AG09309 (cell line): Measurements from ENCODE around the gene TASOR2.

ENCODE experiments used
- DNase-seq: peaks from one replicate; pipeline ENCODE4 v3.0.0-alpha.2; 2010; ENCODE audit warnings: low read depth
- H3K4me3 ChIP-seq: 2 replicates; pipeline ENCODE4 v1.5.1; 2011; ENCODE audit warnings: mild to moderate bottlenecking, low read depth, low read length, moderate library complexity; ENCODE audit not compliant: control insufficient read depth
- TF ChIP-seq, protein P1 (sequence below): IDR thresholded peaks from 2 replicates; pipeline ENCODE4 v1.5.1; 2011; ENCODE audit warnings: mild to moderate bottlenecking, low read depth, low read length, inconsistent platforms; ENCODE audit not compliant: insufficient read depth, control insufficient read depth; ENCODE audit errors: missing control alignments

The TASOR2 gene

DNA sequence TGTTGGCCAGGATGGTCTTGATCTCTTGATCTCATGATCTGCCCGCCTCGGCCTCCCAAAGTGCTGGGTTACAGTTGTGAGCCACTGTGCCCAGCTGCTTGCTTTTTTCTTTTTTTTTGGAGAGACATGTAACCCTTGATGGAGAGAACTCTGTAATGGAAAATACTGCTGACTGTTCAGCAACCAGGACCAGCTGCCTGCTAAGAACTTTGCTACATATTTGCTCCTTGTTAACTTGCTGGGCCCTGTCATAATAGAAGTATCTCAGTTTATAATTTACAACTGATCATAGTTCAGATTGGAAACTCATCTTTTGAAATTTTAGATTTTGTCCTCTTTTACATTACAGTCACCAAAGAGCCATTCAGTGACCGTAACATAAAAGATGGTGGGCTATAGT is 34.9 kb downstream of the TASOR2 start:
- no peak for DNase-seq
- H3K4me3 ChIP-seq, result no peak overlapping the region
- TF ChIP-seq, protein P1, sequence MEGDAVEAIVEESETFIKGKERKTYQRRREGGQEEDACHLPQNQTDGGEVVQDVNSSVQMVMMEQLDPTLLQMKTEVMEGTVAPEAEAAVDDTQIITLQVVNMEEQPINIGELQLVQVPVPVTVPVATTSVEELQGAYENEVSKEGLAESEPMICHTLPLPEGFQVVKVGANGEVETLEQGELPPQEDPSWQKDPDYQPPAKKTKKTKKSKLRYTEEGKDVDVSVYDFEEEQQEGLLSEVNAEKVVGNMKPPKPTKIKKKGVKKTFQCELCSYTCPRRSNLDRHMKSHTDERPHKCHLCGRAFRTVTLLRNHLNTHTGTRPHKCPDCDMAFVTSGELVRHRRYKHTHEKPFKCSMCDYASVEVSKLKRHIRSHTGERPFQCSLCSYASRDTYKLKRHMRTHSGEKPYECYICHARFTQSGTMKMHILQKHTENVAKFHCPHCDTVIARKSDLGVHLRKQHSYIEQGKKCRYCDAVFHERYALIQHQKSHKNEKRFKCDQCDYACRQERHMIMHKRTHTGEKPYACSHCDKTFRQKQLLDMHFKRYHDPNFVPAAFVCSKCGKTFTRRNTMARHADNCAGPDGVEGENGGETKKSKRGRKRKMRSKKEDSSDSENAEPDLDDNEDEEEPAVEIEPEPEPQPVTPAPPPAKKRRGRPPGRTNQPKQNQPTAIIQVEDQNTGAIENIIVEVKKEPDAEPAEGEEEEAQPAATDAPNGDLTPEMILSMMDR, result no peak

GRCh38 chr10:5720182-5720581 is 35.5 kb downstream of the TASOR2 start:
- no peak for DNase-seq

DNA sequence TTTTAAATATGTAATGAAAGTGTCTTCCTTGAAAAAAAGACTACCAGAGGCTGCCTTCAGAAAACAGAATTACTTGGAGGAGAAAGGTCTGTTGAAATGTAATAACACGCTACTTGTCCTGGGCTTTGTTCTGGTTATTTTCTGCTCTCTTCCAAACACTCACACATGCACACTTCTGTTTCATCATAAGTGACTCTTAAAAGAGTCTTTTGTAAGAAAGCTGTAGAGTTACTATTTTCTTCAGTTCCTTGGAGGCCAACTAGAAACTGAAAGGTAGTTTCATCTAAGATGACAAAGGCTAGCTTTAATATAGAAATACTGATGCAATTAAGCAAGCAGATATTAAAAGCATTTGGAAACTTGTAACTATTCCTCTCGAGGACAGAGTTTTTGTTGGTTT is 39.1 kb downstream of the TASOR2 start:
- H3K4me3 ChIP-seq, result no peak overlapping the region
- DNase-seq, result no peak
- TF ChIP-seq, protein P1, result no peak

More at GRCh38 chr10:5720182-5720581, 35.5 kb downstream of the TASOR2 start:
- no peak overlapping the region for H3K4me3 ChIP-seq
- TF ChIP-seq, protein P1, result no peak

GRCh38 chr10:5730766-5731165 is 46.1 kb downstream of the TASOR2 start:
- no peak for DNase-seq
- TF ChIP-seq, protein P1, result no peak
- H3K4me3 ChIP-seq, result no peak overlapping the region

DNA sequence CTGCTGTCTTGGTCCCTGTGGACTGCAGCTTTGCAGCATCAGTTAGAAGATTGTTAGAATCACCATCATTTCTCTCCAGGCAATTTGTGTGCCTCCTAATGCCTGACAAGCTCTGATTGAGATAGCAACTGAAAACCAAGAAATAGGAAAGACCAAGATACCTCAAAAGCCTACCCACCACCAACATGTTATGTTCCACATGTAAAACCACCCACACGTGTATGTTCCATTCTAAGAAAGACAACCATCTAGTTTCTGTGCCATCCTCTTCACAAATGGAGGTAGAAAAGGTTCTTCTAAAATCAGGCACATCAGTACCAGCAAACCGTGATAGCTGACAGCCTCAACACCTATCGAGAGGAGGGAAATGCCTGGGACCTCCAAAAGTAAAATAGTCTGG is 46.9 kb downstream of the TASOR2 start:
- DNase-seq, result no peak
- H3K4me3 ChIP-seq, result no peak overlapping the region
- TF ChIP-seq, protein P1, result no peak

DNA sequence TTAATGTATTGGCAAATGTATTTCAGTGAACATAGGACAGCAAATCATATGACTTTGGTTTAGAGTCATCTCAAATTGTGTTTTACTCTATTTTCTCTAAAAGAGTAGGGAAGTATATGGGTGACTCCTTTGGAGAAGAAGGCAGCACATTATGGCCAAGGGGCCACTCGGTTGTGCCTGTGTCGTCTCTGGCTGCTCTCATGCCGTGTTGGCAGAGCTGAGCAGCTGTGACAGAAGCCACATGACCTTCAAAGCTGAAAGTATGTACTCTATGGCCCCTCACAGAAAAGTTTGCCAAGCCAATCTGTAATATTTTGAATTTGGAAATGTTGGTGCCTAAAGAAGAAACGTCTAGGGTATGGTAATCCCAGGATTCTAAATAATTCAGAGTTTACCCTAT is 47.5 kb downstream of the TASOR2 start:
- DNase-seq, result no peak
- no peak overlapping the region for H3K4me3 ChIP-seq
- TF ChIP-seq, protein P1, result no peak
